Tibial nerve (tissue), 4 donors: Measurements from ENCODE around the gene AMY1A. TPM values are rescaled to one million over a fixed set of nuclear protein-coding genes. Genes with fewer than 3 reads are reported as not detected.
"Not testable (repeated sequence)": the region's sequence is repeated elsewhere in the genome, so short reads cannot be mapped to it uniquely, and the experiment has no call there.

Source experiments
- DNase-seq, 2 donors: peaks; one replicate each; pipeline ENCODE4 v3.0.0-alpha.2; 2019; ENCODE audit warnings: low spot score in 2 of 2
- H3K27ac ChIP-seq, 4 donors: fragments of 200-600 bp; sonication (generic) in 3 of 4; one replicate each; pipeline ENCODE4 v1.5.1; 2017 to 2019; ENCODE audit warnings: mild to moderate bottlenecking in 1 of 4
- H3K27me3 ChIP-seq, 2 donors: fragments of 200-600 bp; sonication (generic) in 1 of 2; one replicate each; pipeline versions ENCODE4 v1.5.1 to v1.6.0; 2017 to 2019
- H3K36me3 ChIP-seq, 3 donors: fragments of 200-600 bp; sonication (generic); one replicate each; pipeline ENCODE4 v1.5.1; 2018 to 2019
- H3K4me1 ChIP-seq, 4 donors: fragments of 200-600 bp; sonication (generic) in 3 of 4; one replicate each; pipeline ENCODE4 v1.5.1; 2017 to 2019
- H3K4me3 ChIP-seq, 4 donors: fragments of 200-600 bp; sonication (generic) in 3 of 4; one replicate each; pipeline ENCODE4 v1.5.1; 2017 to 2019; ENCODE audit warnings: mild to moderate bottlenecking in 1 of 4, moderate library complexity in 1 of 4
- H3K9me3 ChIP-seq, 4 donors: fragments of 200-600 bp; sonication (generic) in 3 of 4; one replicate each; pipeline ENCODE4 v1.5.1; 2017 to 2019
- WGBS, 2 donors: methylation state at CpG; one replicate each; pipeline ENCODE4 v1.1.5; 2018; 5-methylcytosine and 5-hydroxymethylcytosine counted together
- small RNA-seq: library from RNA; depleted of rRNA; stranded (forward); fragments of <200 nt; gene quantifications from one replicate; pipeline ENCODE3, GENCODE V24; 2016
- total RNA-seq, 4 donors: library from RNA; depleted of rRNA; stranded (reverse); fragments of >200 nt; gene quantifications; one replicate each; pipeline ENCODE4 v1.1.0, GENCODE V29; 2016

AMY1A gene
- total RNA-seq, 4 donors from 2014 or later: not detected

DNA sequence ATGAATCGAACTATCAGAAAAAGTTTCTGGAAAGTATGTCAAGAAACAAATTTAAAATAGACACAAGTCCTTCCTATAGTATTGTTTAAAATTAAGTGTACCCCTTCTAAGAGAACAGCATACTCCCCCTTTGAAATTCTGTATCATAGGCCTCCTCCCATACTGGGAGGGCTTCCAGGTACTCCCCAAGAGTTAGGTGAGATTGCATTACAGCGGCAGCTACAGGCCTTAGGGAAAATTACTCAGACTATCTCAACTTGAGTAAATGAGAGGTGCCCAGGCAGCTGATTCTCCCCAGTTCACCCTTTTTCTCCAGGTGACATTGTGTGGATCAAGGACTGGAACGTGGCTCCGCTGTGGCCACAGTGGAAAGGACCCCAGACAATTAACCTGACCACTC lies 45.7 kb downstream of the AMY1A start:
- H3K4me1 ChIP-seq, H3K9me3 ChIP-seq, H3K27me3 ChIP-seq, H3K4me3 ChIP-seq, H3K27ac ChIP-seq, H3K36me3 ChIP-seq, DNase-seq: not testable (repeated sequence)
- WGBS, 2 donors: no CpG with 5 or more reads among the region's 4 CpGs

DNA sequence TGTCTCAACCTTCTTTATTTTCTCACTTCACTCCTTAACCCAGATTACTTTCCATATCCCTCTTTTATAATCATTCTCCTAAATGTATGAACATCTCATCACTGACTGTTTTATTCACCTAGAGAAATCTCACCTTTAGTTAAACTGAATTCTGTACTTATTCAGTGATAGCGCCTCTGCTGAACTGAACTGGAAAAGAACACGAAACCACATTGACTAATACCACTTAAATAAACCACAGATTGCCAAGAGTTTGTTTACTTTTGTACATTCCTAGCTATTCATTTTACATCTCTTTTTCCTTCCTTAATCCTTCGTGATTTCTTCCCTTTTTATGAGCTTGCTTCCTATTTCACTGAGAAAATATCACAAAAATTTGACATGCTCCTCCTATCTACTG lies 52.1 kb downstream of the AMY1A start:
- WGBS, 2 donors: no CpG with 5 or more reads among the region's 3 CpGs
- DNase-seq, H3K36me3 ChIP-seq, H3K27me3 ChIP-seq, H3K27ac ChIP-seq, H3K4me1 ChIP-seq, H3K9me3 ChIP-seq, H3K4me3 ChIP-seq: not testable (repeated sequence)

DNA sequence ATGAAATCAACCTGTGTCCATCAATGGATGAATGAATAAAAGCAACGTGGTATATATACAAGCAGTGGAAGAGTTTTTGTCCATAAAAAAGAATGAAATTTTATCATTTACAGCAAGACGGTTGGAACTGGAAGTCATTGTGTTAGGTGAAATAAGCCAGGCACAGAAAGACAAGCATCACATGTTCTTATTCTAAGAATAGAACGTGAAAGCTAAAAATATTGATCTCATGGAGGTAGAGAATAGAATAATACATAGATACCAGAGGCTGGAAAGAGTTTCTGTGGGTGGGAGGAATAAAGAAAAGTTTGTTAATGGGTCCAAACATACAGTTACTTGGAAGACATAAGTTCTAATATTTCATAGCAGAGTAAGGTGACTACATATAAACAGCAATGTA lies 54.8 kb downstream of the AMY1A start:
- not testable (repeated sequence) for H3K27me3 ChIP-seq, H3K36me3 ChIP-seq, H3K27ac ChIP-seq, H3K4me1 ChIP-seq, DNase-seq, H3K4me3 ChIP-seq, H3K9me3 ChIP-seq
- WGBS, 2 donors: no CpG with 5 or more reads among the region's 3 CpGs

Small RNA genes within 50 kb of the gene (small RNA-seq; reads per million reads assigned to genes)
- not detected for gene AC105272.1

Other genes starting within 250 kb of the AMY1A start
- 10 to 100 TPM; 50.1 to 87.4 (median 81.2) TPM for gene RNPC3, start 130.1 kb upstream of the AMY1A start, total RNA-seq
- 100 to 1,000 TPM in 1 of 4 donors, 10 to 100 TPM in 3; 46.2 to 100 (median 74.3) TPM for gene AMY2B, start 84.2 kb upstream of the AMY1A start, total RNA-seq
- 1 to 10 TPM in 3 of 4 donors, not detected in 1; 1.4 to 1.8 (median 1.5) TPM for gene AMY2A, start 38.3 kb upstream of the AMY1A start, total RNA-seq
- gene AMY1B, start 40.5 kb downstream of the AMY1A start, total RNA-seq: not detected
- gene AMY1C, start 94.1 kb downstream of the AMY1A start, total RNA-seq: not detected